SK-N-SH treated with all-trans-retinoic acid at 6 μM for 48 hours (cell line): Measurements from ENCODE around the gene ZNF836.

Source experiments
- ARNTL ChIP-seq: fragments of 450-650 bp; formaldehyde crosslinking; IDR thresholded peaks from 2 replicates; pipeline ENCODE4 v1.5.0; 2020; ENCODE audit warnings: low read depth, mild to moderate bottlenecking, moderate library complexity, borderline replicate concordance
- ISL1 ChIP-seq: fragments of 250-450 bp; sonication (Bioruptor Pico); IDR thresholded peaks from 2 replicates; pipeline ENCODE4 v2.1.2; 2022; ENCODE audit warnings: mild to moderate bottlenecking, moderate library complexity
- POU6F1 ChIP-seq: fragments of 250-450 bp; sonication (Bioruptor Pico); IDR thresholded peaks from 2 replicates; pipeline ENCODE4 v1.8.0; 2021; ENCODE audit warnings: low read depth, mild to moderate bottlenecking, moderate library complexity, borderline replicate concordance
- PPARA ChIP-seq: fragments of 250-450 bp; sonication (Bioruptor Pico); IDR thresholded peaks from 2 replicates; pipeline ENCODE4 v1.5.0; 2020; ENCODE audit warnings: mild to moderate bottlenecking, borderline replicate concordance

GRCh38 chr19:52189735-52190486 is 18.5 kb upstream of the ZNF836 start, which contains the start of gene PPP2R1A:
- TF ChIP-seq ARNTL (CRISPR knock-in tag) (no peak), POU6F1 (CRISPR knock-in tag) (no peak), PPARA (CRISPR knock-in tag) (no peak), ISL1 (no peak)
